Stimulated activated CD4-positive, alpha-beta T cell treated with anti-CD3 and anti-CD28 coated beads, Interleukin-2, amount 100 ng/mL, for 24 hours (primary cell): Measurements from ENCODE around the gene TEX9.
"Not testable (repeated sequence)": the region's sequence is repeated elsewhere in the genome, so short reads cannot be mapped to it uniquely, and the experiment has no call there.

ENCODE experiments used
- DNase-seq, 2 donors: peaks; one replicate each; pipeline ENCODE4 v3.0.0-alpha.2; 2020

The TEX9 gene

GRCh38 chr15:56367156-56367555 is 1.9 kb downstream of the TEX9 start:
- DNase-seq, result no peak

GRCh38 chr15:56369234-56369633 is 4.0 kb downstream of the TEX9 start:
- DNase-seq, result no peak

DNA sequence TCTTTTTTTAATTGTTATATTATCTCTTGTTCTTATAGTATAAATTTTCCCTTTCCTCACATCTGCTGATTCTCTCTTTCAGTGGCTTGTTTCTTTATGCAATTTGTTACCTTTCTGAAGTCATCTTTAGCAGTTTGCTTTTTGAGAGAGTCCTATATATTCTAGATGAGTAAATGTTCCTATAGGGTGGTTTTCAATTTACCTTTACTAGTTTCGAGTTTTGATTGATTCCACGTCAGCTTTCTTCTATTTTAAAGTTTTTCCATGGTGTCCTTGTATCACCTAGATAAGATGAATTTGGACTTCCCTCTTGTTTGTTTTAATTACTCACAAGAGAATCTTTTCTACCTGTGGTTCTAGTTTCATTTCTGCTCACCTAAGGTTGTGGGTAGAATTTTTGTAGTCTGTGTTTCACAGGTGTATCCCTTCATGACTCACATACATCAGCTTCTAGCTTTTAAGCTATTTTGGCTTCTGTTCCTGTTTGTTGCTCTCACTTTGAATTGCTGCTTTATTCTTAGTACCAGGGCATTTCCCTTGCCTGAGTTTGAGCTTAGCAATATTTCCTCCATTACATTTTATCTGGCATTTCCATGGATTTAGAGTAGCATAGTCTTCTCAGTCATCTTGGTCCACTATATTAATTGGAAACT is 6.4 kb downstream of the TEX9 start:
- no peak for DNase-seq

- not testable (repeated sequence) for DNase-seq
These were observed 9.5 kb downstream of the TEX9 start for GRCh38 chr15:56374693-56375092.

GRCh38 chr15:56377822-56378221 is 12.6 kb downstream of the TEX9 start:
- not testable (repeated sequence) for DNase-seq

DNA sequence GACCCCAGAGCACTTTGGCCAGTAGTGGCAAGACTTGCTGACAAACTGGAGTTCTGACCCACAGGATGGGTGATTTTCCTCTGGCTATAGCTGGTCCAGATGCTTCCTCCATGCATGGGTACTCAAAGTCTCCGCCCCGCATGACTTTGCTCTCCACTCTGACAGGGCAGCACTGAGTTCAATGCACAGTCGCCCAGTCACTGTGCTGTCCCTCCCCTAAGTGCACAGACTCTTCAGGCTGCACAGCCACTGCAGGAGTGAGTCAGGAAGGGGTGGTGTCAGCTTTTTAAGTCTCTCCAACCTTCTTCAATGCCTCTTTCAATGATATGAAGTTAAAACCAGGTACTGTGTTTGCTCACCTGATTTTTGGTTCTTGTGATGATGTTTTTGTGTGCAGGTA is 17.8 kb downstream of the TEX9 start:
- no peak for DNase-seq

DNA sequence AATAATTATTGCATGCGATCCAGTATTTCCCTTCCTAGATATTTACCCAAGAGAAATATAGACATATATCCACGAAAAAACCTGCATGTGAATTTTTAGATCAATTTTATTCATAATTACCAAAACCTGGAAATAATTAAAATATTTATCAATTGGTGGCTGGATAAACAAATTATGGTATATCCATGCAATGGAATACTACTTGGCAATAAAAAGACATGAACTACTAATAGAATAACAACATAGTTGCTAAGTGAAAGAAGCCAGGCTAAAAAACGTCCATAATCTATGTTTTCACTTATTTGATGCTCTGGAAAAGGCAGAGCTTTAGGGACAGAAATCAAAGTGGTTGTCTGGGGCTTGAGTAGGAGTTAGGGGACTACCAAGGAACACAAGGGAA is 20.7 kb downstream of the TEX9 start:
- DNase-seq, result no peak

GRCh38 chr15:56390739-56391267 is 25.6 kb downstream of the TEX9 start:
- no peak for DNase-seq

- no peak for DNase-seq
These were observed 28.1 kb downstream of the TEX9 start for GRCh38 chr15:56393277-56393676.

DNA sequence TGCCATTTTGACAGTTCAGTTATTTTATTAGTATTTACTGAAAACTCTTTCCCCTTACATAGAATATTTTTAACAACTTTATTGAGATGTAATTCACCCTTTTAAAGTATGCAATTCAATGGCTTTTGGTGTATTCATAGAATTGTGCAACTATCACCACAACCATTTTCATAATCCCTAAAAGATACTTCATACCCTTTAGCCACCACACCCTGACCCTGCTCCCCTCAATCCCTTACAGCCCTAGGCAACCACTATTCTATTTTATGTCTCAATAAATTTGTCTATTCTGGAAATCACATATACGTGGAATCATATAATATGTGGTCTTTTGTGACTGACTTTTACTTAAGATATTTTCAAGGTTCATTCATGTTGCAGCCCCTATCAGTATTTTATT is 29.7 kb downstream of the TEX9 start:
- DNase-seq, result no peak

DNA sequence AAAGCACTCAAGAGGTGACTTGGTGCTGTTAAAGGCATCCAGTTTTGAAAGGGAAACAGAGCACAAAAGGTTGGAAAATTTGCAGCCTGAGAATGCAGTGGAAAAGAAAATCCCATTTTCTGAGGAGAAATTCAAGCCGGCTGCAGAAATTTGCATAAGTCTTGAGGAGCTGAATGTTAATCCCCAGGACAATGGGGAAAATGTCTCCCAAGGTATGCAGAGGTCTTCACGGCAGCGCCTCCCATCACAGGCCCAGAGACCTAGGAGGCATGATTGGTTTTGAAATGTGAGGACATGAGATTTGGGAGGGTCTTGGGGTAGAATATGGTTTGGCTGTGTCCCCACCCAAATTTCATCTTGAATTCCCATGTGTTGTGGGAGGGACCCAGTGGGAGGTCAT is 32.1 kb downstream of the TEX9 start:
- DNase-seq, result not testable (repeated sequence)

- DNase-seq, result not testable (repeated sequence)
These were observed 34.0 kb downstream of the TEX9 start for GRCh38 chr15:56399209-56399608.

DNA sequence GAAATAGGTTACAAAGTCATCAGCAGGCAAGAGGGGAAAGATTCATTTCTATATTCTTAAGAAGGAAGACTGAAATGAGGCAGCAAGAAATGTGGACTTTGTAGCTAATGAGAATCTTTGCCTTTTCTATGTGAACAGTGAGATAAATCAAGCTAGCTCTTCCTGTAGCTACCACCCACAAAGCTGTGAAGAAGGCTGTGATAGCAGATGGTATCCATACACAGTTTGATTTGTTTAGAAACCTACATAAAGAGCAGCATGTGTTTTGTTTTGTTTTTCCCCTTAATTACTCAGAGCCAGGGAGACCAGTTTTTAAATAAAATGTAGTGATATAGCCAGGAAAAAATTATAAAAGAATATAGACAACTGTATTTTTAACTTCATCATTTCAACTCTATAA is 45.5 kb downstream of the TEX9 start:
- DNase-seq, result no peak

DNA sequence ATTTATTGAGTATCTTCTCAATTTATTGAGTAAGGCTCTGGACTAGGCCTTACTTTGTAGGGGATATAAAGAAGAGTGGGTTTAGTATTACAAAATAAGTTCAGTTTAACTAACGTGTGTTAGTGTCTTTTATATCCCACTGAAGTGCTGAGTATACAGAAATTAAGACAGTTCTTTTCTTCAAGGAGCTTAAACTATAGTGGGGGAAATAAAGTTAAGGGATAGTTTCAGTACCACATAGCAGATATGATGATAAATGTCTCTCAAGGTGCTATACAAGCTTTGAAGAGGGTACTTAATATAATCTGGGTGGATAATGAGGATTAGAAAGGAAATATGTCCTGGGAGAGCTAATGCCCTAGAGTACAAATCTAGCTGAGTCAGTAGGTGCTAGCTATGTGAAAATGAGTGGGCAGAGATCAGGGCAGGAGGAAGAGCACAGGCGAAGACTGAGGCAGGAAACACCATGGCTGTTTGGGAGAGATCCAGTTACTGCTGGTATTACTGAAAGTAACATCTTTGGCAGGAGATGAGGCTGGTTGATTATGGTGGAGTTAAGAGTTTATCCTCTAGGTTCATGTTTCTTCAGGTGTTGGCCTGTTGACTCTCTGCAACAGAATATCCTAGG is 46.0 kb downstream of the TEX9 start:
- no peak for DNase-seq

GRCh38 chr15:56413114-56413733 is 48.0 kb downstream of the TEX9 start:
- DNase-seq, result not testable (repeated sequence)

GRCh38 chr15:56425276-56425675 is 60.0 kb downstream of the TEX9 start:
- DNase-seq, result no peak

- DNase-seq, result no peak
These were observed 60.8 kb downstream of the TEX9 start for GRCh38 chr15:56425976-56426375.

DNA sequence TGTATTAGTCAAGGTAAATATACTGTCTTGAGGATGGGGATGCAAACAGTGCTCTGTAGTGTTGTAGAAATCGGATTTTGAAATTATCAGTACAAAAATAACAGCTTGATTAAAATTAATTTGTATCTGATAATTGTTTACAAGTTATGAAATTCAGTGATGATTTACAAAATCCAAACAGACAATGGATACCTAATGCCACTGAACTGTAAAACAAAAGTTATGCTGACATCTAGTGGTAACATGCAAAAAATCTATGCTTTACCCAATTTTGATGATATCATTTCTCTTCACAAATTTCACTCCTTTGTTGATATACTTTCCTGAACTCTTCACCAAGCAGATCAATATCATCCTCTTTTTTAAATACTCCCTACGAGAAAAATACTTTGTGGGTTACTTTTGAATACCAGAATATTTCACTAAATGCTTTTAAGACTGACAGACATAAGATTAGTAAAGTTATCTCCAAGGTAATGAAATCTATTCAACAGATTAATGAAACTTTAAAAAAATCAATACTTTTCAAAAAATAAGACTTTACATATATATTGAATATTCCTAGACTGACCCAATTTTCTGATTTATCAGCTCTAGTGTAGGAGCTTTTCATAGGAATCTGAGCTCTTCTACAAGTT is 63.7 kb downstream of the TEX9 start:
- no peak for DNase-seq

DNA sequence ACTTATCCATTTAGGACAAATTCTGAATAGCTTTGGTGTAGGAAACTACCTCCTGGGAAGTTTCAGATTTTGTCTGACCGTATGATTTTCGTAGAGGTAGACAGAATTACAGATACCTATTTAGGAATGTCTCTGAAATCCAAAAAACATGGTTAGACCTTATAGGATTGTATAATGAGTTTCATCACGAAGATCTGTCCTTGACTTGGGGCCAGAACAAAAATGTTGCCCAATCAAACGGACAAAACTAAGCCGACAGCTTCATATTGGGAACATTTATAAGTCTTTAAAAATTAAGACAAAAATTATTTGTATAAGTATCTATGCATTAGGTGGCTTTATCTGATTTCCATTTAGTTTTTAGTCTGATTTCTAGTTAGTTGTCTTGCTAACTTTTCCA is 67.1 kb downstream of the TEX9 start:
- no peak for DNase-seq

GRCh38 chr15:56440214-56440770 is 75.1 kb downstream of the TEX9 start:
- no peak for DNase-seq

DNA sequence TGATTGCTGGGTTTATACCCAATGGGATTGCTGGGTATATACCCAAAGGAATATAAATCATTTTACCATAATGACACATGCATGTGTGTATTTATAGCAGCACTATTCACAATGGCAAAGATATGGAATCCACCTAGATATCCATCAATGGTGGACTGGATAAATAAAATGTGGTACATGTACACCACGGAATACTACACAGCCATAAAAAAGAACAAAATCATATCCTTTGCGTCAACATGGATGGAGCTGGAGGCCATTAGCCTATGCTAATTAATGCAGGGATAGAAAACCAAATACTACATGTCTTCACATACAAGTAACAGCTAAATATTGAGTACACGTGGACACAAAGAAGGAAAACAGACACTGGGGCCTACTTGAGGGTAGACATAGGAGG is 77.1 kb downstream of the TEX9 start:
- DNase-seq, result no peak

- no peak for DNase-seq
These were observed 80.5 kb downstream of the TEX9 start for GRCh38 chr15:56445746-56446145.

- DNase-seq, result no peak
These were observed 89.6 kb downstream of the TEX9 start for GRCh38 chr15:56454836-56455235.
